Stimulated activated CD8-positive, alpha-beta memory T cell treated with anti-CD3 and anti-CD28 coated beads, Interleukin-15, amount 100 ng/mL, for 4 hours (primary cell): Measurements from ENCODE around the gene GTF3C1.

ENCODE experiments used
- DNase-seq, 2 donors: peaks; one replicate each; pipeline ENCODE4 v3.0.0-alpha.2; 2020; ENCODE audit warnings: low read depth in 2 of 2

GTF3C1 gene

GRCh38 chr16:27517664-27518063 lies 32.0 kb downstream of the GTF3C1 start:
- no peak for DNase-seq

- no peak for DNase-seq
Observed at GRCh38 chr16:27516365-27516764, 33.3 kb downstream of the GTF3C1 start.

GRCh38 chr16:27515874-27516353 lies 33.8 kb downstream of the GTF3C1 start:
- DNase-seq, result no peak

DNA sequence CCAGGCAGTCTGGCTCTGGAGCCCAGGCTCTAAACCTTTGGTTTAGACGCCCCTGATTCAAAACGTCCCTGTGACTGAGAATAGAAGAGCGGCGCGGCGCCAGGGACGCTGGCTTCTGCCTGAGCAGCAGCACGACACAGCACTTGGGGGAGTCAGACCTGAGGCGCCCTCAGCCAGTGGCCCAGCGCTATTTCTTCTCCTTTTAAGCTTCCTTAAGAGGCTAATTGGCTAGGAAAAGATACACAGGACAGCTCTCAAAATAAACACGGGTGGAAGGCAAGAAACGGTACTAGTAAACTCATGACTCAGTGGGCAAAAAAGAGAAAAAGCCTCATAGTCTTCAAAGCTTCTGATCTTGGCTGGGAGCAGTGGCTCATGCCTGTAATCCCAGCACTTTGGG lies 34.9 kb downstream of the GTF3C1 start:
- DNase-seq, result no peak

GRCh38 chr16:27511657-27512448 lies 37.9 kb downstream of the GTF3C1 start:
- DNase-seq, result no peak

- no peak for DNase-seq
Observed at GRCh38 chr16:27508476-27508875, 41.2 kb downstream of the GTF3C1 start.

GRCh38 chr16:27506771-27507170 lies 42.9 kb downstream of the GTF3C1 start:
- DNase-seq, result no peak

DNA sequence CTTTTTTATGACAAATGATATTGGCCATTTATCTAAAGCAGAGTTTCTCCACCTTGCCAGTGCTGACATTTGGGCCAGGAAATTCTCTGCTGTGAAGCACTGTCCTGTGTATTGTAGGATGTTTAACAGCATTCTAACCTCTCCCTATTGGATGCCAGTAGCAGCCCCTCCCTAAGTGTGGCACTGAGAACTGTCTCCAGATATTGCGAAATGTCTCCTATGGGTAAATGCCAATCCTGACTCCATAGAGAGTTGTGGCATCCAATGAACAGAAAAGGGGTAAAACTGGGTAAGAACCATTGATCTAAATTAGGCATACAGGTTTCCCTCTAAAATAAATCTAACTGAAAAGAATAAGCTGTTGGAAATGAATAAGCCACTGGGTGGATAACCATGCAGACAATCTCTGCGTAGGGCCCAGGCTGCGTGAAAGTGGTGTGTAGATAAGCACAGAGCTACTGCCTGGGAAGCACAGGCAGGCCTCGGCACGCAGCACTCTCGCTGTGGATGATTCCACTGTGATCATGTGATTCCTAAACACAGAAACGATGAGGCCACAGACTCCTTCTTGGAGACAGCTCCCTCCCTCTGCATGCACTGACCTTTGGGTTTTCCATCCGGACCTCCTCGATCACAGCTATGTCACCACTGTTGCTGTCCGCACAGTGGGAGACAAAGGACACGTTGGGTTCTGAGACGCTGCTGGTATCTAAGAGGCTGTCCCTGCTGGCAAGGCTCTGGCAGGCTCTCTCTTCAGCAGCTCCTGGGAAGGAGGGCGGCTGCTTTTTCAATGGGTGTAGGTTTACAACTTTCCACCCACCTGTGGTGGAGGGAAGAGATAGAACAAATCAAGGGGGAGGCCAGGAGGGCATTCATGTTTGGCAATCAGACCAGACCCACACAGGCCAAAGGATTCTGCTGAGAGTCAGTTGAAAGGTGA lies 44.1 kb downstream of the GTF3C1 start:
- no peak for DNase-seq

GRCh38 chr16:27503662-27504061 lies 46.1 kb downstream of the GTF3C1 start:
- no peak for DNase-seq

DNA sequence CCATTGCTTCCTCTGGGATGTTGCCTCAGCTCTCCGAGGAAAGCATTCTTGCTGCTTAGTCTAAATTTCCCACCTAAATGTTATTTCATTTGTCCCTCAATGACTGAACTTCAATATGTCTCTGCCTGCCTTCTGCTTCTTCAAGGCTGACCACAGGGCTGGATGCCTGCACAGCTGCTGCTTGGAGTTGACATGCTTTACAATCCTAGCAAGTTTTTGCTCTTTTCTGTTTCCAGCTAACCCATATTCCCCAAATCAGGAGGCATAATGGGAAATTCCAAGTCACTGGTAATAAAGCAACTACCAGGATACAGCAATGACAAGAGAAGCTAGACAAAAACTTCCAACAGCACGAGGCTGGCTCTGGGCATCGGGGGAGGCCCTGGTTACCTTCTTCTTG lies 48.9 kb downstream of the GTF3C1 start:
- no peak for DNase-seq

- no peak for DNase-seq
Observed at GRCh38 chr16:27499659-27500055, 50.1 kb downstream of the GTF3C1 start.

GRCh38 chr16:27498916-27499658 lies 50.6 kb downstream of the GTF3C1 start:
- DNase-seq, result no peak

DNA sequence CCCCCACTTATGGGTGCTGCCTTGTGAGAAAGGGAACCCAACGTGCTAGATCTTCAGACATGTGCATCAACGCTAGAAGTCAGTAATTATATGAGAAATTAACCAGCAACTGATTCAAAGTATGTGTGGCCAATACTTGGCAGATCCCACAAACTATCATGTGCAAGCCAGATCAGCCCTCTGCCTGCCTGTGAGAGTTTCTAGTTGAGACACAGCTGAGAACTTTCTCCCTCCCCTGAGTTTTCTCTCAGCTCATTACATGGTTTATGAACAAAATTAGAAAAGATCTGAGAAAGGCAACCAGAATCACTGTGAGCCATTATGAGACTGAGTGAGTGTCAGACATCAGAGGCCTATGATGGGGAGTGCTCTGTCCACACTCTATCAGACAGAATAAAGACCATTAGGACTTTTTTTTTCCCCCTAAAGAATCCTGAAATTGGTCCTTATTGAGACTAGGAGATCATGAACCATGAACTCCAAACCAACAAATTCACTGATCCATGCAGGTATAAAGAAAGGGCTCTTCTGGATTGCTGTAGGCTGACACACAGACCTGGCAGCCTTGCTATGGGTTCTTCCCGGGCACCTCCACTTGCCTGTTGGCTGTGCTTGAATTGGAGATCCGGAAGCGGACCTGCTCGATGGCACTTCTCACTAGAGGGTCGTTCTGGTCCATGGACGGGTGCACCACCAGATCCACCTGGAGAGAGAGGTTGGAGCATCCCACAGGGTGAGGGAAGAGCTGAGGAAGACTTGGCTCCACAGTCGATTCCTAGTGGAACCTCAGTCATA lies 51.5 kb downstream of the GTF3C1 start:
- no peak for DNase-seq

DNA sequence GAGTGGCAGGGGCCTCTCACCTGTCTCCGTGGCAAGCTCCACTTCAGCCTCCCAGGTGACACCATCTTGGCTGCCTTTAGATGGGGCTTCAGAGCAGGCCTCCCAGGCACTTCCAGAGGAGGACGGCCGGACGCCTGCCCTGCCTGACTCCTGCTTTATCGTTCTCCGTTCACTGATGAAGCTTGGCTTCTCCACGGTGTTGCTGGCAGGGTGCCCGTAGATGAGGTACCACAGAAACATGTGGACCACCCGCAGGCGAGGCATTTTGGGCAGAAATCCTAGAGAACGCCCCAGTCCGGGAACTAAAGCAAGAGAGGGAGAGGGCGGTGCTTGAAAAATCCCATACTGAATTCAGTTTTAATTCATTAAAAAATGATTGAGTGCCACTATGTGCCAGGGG lies 54.5 kb downstream of the GTF3C1 start:
- DNase-seq, result no peak

- no peak for DNase-seq
Observed at GRCh38 chr16:27492588-27492979, 57.1 kb downstream of the GTF3C1 start.

DNA sequence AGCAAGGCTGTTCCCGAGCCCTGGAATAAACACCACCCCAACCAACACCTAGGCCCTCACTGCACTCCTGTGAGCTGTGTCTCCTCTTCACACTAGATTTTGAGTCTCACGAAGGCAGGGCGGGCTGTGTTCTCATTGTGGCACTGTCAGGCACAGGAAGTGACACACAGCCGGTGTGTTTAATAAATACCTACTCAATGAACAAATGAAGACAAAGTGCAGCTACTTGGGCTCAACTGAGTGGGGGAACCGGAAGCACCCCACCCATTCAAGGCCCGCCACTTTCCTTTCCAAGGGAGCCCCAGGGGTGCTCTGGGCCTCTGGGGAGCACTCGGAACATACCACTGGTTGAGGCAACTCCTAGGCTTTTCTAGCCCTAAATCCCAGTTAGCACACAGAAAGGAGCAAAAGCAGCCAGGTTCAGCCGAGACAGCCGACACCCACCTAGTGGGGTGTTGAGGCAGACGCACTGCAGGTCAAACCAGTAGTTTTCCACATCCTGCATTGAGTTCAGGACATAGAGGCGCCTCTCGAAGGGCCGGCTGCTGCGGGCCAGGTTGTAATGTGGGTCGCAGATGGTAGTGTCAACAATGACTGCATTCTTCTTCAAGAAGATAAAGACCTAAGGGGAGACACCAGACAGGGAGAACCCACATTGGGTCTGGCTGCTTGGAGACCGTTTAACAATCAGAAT lies 57.7 kb downstream of the GTF3C1 start:
- no peak for DNase-seq

GRCh38 chr16:27489906-27490305 lies 59.8 kb downstream of the GTF3C1 start:
- DNase-seq, result no peak

DNA sequence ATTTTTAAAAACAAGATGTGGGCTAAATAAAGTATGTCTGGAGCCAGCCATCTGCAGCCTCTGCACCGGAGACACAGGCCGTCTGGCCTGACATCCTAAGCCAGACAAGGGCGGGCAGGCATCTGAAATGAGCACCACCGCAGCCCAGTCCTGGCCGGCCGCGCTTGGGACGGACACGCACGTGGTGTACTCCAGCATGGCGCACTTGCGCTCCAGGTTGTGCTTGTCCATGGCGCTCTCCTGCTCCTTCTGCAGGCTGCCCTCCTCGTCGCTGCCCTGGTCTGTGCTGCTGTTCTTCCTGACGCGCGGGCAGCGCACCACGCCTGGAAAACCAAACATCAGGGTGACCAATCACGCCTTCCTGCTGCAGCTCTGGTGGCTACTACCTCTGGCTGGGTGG lies 60.3 kb downstream of the GTF3C1 start:
- DNase-seq, result no peak

- no peak for DNase-seq
Observed at GRCh38 chr16:27486760-27487159, 63.0 kb downstream of the GTF3C1 start.

DNA sequence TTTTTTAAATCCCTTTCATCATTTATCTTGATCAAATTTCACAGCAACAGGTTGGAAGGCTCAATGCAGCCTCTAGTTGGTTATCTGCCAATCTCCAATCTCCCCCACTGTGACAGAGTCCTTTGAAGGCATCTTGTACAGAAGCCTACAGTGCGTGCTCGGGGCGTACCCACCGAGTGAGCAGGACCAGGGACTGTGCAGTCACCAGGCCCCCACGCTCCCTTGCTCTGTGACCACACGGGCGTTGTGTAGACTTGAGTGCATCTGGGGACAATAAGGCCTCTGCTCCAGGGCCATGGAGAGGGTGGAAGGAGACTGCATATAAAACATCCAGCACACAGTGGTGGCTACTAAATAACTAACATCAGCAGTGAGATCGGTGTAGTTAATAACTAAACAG lies 63.4 kb downstream of the GTF3C1 start:
- no peak for DNase-seq

DNA sequence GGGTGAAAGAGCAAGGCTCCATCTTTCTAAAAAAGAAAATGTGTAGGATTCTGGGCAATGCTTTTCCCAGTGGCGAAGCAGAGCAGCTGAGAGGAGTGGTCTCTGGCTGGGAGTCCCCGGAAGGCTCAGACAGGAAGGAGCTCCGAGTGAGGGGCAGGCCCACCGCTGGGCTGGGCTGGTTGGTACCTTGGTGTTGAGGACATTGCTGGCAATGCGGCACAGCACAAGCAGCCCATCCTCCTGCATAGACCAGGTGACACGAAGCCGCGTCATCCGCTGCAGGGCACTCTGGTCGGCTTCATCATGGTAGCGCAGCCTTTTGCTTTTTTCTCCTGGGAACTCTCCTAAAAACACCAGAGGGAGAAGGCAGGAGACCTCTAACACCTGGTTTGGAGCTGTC lies 63.9 kb downstream of the GTF3C1 start:
- no peak for DNase-seq
